SKM-1 treated with dmso at 0.1 percent for 144 hours (cell line): Measurements from ENCODE around the gene DNAAF2.
"Not testable (repeated sequence)": the region's sequence is repeated elsewhere in the genome, so short reads cannot be mapped to it uniquely, and the experiment has no call there.

Source experiments
- DNase-seq: peaks from one replicate; lab custom pipeline; 2025; ENCODE audit not compliant: unreplicated experiment; lab: John Stamatoyannopoulos, UW

The DNAAF2 gene

GRCh38 chr14:49621114-49621881, 13.7 kb downstream of the DNAAF2 start:
- no peak for DNase-seq

- DNase-seq: peak; percentile 88
Observed at GRCh38 chr14:49620182-49621113, 14.6 kb downstream of the DNAAF2 start, which contains the start of the genes MGAT2 and RPL36AL. MGAT2 (plus strand) TSS chr14:49620799; CDS start chr14:49621269, 470 bp downstream. RPL36AL (minus strand) TSS chr14:49620626; CDS start chr14:49619104, 1,522 bp downstream.

- no peak for DNase-seq
Observed at GRCh38 chr14:49619730-49620129, 15.3 kb downstream of the DNAAF2 start.

DNA sequence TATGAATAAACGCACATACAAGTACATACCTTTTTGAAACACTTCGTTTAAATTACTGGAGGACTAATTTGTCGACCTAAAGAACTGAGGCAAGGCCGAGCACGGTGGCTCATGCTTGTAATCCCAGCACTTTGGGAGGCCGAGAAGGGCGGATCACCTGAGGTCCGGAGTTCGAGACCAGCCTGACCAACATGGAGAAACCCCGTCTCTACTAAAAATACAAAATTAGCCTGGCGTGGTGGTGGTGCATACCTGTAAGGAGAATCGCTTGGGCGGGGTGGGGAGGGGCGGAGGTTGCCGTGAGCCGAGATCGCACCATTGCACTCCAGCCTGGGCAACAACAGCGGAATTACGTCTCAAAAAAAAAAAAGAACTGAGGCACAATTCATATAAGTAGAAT, 15.8 kb downstream of the DNAAF2 start:
- not testable (repeated sequence) for DNase-seq

DNA sequence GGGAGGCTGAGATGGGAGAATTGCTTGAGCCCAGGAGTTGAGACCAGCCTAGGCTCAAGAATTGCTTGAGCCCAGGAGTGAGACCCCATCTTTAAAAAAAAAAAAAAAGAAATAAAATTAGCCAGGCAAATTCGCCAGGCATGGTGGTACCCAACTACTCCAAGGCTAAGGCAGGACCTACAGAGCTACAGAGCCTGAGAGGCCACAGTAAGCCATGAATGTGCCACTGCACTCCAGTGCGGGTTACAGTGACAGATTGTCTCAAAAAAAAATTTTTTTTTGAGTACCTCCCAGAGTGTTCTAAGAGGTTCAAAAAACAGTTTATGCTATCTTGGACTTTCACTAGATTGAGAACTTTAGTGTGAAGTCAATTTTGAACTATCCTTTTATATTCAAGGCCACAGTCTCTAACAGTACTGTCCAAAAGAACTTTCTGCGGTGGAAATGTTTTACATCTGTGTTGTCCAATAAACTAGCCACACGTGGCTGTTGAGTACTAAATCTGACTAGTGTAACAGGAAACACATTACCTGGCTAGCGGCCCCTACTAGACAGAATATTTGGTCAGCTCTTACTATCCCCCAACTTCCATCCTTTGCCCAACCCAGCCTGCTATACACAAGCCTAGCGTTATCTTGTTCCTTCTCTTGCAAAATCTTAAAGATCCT, 17.1 kb downstream of the DNAAF2 start:
- no peak for DNase-seq

DNA sequence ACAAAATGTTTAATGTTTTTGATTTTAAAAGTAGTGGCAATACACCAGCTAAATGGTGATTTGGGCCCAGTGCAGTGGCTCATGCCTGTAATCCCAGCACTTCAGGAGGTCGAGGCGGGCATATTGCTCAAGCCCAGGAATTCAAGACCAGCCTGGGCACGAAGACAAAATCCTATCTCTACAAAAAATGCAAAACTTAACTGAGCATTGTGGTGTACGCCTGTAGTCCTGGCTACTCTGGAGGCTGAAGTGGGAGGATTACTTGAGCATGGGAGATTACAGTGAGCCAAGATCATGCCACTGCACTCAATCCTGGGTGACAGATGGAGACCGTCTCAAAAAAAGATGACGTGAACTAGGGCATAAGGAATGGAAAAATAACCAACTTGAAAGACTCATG, 19.3 kb downstream of the DNAAF2 start:
- DNase-seq: no peak

DNA sequence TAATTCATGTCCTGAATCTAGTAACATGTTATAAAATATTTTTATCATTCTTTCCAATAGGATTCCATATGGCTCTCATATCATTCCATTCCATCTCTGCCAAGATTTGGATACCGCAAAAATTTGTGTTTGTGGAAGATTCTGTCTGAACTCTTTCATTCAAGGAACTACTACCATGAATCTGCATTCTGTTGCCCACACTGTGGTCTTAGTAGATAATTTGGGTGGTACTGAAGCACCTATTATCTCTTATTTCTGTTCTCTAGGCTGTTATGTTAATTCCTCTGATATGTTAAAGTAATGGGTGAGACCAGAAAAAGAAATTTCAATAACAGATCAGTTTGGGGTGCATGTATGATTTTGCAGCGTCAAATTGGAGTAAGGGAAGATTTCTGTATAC, 20.8 kb downstream of the DNAAF2 start:
- DNase-seq: no peak

- DNase-seq: no peak
Observed at GRCh38 chr14:49612671-49613070, 22.4 kb downstream of the DNAAF2 start.

- DNase-seq: no peak
Observed at GRCh38 chr14:49612251-49612650, 22.8 kb downstream of the DNAAF2 start.

DNA sequence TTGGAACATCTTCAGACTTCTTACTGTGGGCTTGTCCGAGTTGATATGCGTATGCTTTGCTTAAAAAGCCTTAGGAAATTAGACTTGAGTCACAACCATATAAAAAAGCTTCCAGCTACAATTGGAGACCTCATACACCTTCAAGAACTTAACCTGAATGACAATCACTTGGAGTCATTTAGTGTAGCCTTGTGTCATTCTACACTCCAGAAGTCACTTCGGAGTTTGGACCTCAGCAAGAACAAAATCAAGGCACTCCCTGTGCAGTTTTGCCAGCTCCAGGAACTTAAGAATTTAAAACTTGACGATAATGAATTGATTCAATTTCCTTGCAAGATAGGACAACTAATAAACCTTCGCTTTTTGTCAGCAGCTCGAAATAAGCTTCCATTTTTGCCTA, 27.5 kb downstream of the DNAAF2 start:
- no peak for DNase-seq

GRCh38 chr14:49598485-49599300, 36.4 kb downstream of the DNAAF2 start, which contains the start of gene LRR1:
LRR1 (plus strand) TSS chr14:49598940; CDS start chr14:49599021, 81 bp downstream.
- DNase-seq: peak; percentile 53

DNA sequence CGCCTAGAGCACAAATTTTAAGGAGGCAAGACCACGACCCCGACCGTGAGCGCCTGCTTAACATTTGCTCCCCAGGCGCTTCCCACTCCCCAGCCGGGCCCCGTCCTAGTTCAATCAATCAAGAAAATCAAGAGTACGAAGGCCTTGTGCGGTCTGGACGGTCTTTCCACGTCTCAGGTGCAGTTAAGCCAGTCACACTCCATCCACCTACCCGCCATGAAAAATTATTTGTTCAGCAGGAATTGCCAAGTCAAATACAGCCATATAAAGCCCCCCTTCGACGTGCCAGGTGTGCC, 36.9 kb downstream of the DNAAF2 start:
- no peak for DNase-seq

DNA sequence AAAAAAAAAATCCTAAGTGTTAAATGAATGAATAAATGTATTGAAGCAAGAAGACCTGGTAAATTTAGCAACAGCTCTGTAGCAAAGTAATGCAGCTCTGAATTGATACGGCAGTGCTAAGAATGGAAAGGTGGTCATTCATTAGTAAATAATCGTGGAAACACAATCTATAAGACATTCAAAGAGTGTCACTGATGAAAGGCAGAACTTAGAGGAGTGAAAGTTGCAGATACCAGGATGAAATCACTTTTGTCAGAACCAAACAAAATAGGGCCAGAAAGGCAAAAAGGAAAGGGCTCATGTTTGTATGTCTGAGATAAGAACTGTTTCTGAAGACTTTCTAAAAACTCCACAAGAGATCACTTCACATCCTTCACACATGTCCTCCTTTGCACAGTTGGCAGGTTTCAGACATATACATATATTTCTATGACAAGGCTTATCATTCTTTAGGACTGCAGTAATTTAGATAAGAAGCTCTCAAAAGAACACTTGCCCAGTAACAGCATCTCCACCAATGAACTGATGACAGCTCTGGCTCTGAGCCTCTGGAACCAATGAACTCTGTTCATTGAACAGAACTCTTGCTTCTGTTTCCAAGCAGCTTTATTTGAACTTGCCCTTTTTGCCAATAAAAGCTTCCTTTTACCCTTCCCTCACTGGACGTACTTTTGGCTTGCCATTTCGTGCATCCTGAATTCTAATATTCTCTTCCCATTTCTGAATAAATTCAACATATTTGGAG, 40.5 kb downstream of the DNAAF2 start:
- DNase-seq: no peak

- DNase-seq: no peak
Observed at GRCh38 chr14:49593016-49593415, 42.0 kb downstream of the DNAAF2 start.

DNA sequence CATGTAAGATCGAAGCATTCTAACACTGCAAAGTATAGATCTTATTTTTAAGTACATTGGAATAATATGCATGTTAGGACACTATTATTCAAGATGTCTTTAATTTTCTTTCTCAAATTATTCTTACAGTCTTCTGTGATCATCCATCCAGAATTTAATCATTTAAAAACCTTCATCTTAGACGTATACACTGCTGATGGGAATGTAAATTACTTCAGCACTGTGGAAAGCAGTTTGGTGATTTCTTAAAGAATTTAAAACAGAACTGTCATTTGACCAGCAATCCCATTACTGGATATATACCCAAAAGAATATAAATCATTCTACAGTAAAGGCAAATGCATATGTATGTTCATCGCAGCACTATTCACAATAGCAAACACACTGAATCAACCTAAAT, 45.7 kb downstream of the DNAAF2 start:
- DNase-seq: no peak

- no peak for DNase-seq
Observed at GRCh38 chr14:49586673-49587460, 48.2 kb downstream of the DNAAF2 start.

DNA sequence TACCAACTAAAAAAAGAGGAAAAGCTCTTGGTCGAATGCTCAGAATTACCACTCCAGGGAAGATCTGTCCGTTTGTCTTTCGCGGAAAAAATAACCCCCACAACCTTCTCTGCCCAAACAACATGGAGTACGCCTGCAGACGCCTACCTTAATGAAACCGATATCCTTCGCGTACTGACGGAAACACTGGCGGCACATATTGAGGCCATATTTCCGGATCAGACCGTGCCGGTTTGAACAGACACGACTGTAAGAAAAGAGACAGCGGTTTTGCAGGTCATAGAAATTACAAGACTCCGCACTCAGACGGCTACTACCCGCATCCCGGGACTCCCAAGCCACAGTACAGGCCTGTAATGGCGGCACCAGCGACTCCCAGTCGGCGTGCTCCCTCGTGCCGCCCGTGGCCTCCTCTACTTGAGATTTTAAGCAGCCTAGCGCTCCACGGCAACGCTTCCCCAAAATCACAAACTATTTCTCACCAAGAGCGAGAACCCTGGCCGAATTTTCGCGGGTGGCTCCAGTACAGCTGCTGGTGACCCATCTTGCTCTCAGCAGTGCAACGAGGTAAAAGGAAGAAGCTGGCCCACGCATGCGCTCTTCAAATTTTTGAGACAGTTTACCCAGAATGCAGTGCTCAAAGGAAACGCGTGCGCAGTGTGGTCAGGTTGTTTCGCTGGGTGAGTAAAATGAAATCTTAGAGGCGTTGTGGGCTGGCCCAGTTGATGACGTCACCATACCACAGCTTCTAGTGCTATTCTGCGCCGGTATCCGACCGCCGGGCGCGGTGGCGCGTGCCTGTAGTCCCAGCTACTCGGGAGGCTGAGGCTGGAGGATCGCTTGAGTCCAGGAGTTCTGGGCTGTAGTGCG, 49.0 kb downstream of the DNAAF2 start, which contains the start of gene RPS29:
Gene RPS29 (minus strand): TSS at position 578 of the 870 bp plus-strand sequence. CDS start 34 bp downstream, at position 544.
- peak; percentile 80 for DNase-seq
